Endothelial cell of umbilical vein (primary cell): ENCODE results near the gene LCAT. TPM values are rescaled to one million over a fixed set of nuclear protein-coding genes. Genes with fewer than 3 reads are reported as not detected.

Source experiments
- BruUV-seq: library from RNA; stranded (reverse); fragments of 400-500 nt; replicated peaks from 2 replicates; lab custom pipeline; 2021; lab: Mats Ljungman, UMichigan
- CTCF ChIA-PET: fragments of 300-600, 350-600 bp; sonication (Branson Sonifier 250); formaldehyde crosslinking; loops from one replicate; lab custom pipeline; 2021; ENCODE audit warnings: antibody characterized with exemption, inconsistent platforms; lab: Charles Lee
- POLR2A ChIA-PET: fragments of 300-600, 350-600 bp; sonication (Branson Sonifier 250); formaldehyde crosslinking; loops from one replicate; lab custom pipeline; 2021; ENCODE audit warnings: antibody characterized with exemption, inconsistent platforms; lab: Charles Lee
- DNase-seq: peaks from one replicate; pipeline ENCODE4 v3.0.0-alpha.2; 2011; ENCODE audit warnings: low read depth, low spot score
- FAIRE-seq: peaks from 2 replicates; lab custom pipeline; 2011; peaks lifted over from hg19 to GRCh38; lab: Jason Lieb, UNC
- H2AFZ ChIP-seq: 2 replicates; pipeline ENCODE4 v1.6.0; 2012; ENCODE audit warnings: low read depth, low read length, control low read depth, inconsistent platforms
- H3K27ac ChIP-seq: 2 replicates; pipeline ENCODE4 v1.5.1; 2011; ENCODE audit warnings: low read depth, mild to moderate bottlenecking, control low read depth, low read length, moderate library complexity; ENCODE audit not compliant: insufficient read depth
- H3K27me3 ChIP-seq, 2 experiments: 2 replicates each; pipeline versions ENCODE4 v1.6.0 to v1.6.1; 2011; ENCODE audit warnings: low read length in 2 of 2, mixed read lengths in 1 of 2; ENCODE audit not compliant: control insufficient read depth in 2 of 2, insufficient read depth in 2 of 2
- H3K36me3 ChIP-seq, 2 experiments: 2 replicates in 1 of 2; 3 replicates in 1 of 2; pipeline ENCODE4 v1.5.1; 2011; ENCODE audit warnings: low read length in 2 of 2, mild to moderate bottlenecking in 1 of 2, moderate library complexity in 1 of 2; ENCODE audit not compliant: control insufficient read depth in 2 of 2, insufficient read depth in 2 of 2; ENCODE audit errors: extremely low read depth in 1 of 2
- H3K4me1 ChIP-seq: 3 replicates; pipeline ENCODE4 v1.5.1; 2011; ENCODE audit warnings: mild to moderate bottlenecking, low read length; ENCODE audit not compliant: control insufficient read depth, insufficient read depth; ENCODE audit errors: extremely low read depth
- H3K4me2 ChIP-seq: 2 replicates; pipeline ENCODE4 v1.6.1; 2011; ENCODE audit warnings: low read length, control low read depth, mixed read lengths; ENCODE audit not compliant: insufficient read depth
- H3K4me3 ChIP-seq, 3 experiments: fragments of 200-600 bp in 1 of 3; sonication (generic), shearing (Covaris generic) in 1 of 3; replicated peaks in 1 of 3; 2 replicates each; pipeline ENCODE4 v1.5.1; 2011 to 2016; ENCODE audit warnings: control low read depth in 3 of 3, low read length in 3 of 3, mild to moderate bottlenecking in 2 of 3, inconsistent platforms in 1 of 3, low read depth in 1 of 3, moderate library complexity in 1 of 3; ENCODE audit not compliant: insufficient read depth in 1 of 3
- H3K79me2 ChIP-seq: 2 replicates; pipeline ENCODE4 v1.6.0; 2012; ENCODE audit warnings: low read length, inconsistent platforms; ENCODE audit not compliant: control insufficient read depth, insufficient read depth
- H3K9ac ChIP-seq: replicated peaks from 2 replicates; pipeline ENCODE3; 2011; ENCODE audit warnings: low read length, control low read depth; ENCODE audit not compliant: insufficient read depth; ENCODE audit errors: extremely low read depth
- H3K9me1 ChIP-seq: replicated peaks from 3 replicates; pipeline ENCODE4 v1.6.0; 2011; ENCODE audit warnings: mild to moderate bottlenecking, low read length; ENCODE audit not compliant: control insufficient read depth, insufficient read depth; ENCODE audit errors: extremely low read depth
- H3K9me3 ChIP-seq: replicated peaks from 2 replicates; pipeline ENCODE4 v1.5.1; 2012; ENCODE audit warnings: low read length, inconsistent platforms; ENCODE audit not compliant: control insufficient read depth, insufficient read depth
- H4K20me1 ChIP-seq: replicated peaks from 2 replicates; pipeline ENCODE3; 2011; ENCODE audit warnings: mild to moderate bottlenecking, low read length; ENCODE audit not compliant: control insufficient read depth, insufficient read depth; ENCODE audit errors: extremely low read depth
- EZH2 ChIP-seq: IDR thresholded peaks from 2 replicates; pipeline ENCODE4 v1.6.1; 2012; ENCODE audit warnings: borderline replicate concordance, low read depth, mild to moderate bottlenecking, moderate library complexity, low read length, inconsistent platforms; ENCODE audit not compliant: severe bottlenecking
- MAX ChIP-seq: IDR thresholded peaks from 2 replicates; pipeline ENCODE4 v1.6.1; 2011; ENCODE audit not compliant: insufficient read depth, insufficient read length
- POLR2AphosphoS5 ChIP-seq: IDR thresholded peaks from 2 replicates; pipeline ENCODE4 v1.6.1; 2012; ENCODE audit warnings: low read depth, mild to moderate bottlenecking, control low read depth, low read length, moderate library complexity; ENCODE audit not compliant: insufficient read depth
- dilution Hi-C: fragments of 300-500 bp; cut with MboI; formaldehyde crosslinking; loops from one replicate; pipeline ENCODE4 v1.15.0; 2019; ENCODE audit warnings: low sequenced_read_pairs; ENCODE audit not compliant: extremely low pct_ligation_motif_present
- intact Hi-C: fragments of 100-400 bp; cut with micrococcal nuclease; formaldehyde crosslinking; loops from one replicate; pipeline ENCODE4 v1.10.0; 2022
- polyA plus RNA-seq, 4 experiments: library from polyadenylated mRNA; depleted of rRNA in 3 of 4; stranded (reverse) in 3 of 4; unstranded in 1 of 4; fragments of >200 nt; gene quantifications; 2 replicates each; pipeline versions ENCODE4 v1.2.1 to v1.2.3, GENCODE V29; 2011 to 2012; ENCODE audit warnings: missing spikeins in 1 of 4
- total RNA-seq: library from RNA; stranded (reverse); gene quantifications from 2 replicates; pipeline ENCODE4 v1.2.3, GENCODE V29; 2021
- TF ChIP-seq, protein P1 (sequence below), 2 donors: IDR thresholded peaks; 1 replicate in 1 of 2; 2 replicates in 1 of 2; pipeline ENCODE4 v1.5.1; 2011; ENCODE audit warnings: low read length in 2 of 2, mild to moderate bottlenecking in 2 of 2, moderate library complexity in 2 of 2, control low read depth in 1 of 2, inconsistent platforms in 1 of 2, low read depth in 1 of 2; ENCODE audit not compliant: insufficient read depth in 1 of 2; ENCODE audit errors: extremely low read depth in 1 of 2

The LCAT gene
- total and polyA plus RNA-seq, 2 donors (not counting 3 experiments of a cell fraction or from before 2014, with no cell fraction given) = 22.6 to 46.1 TPM

DNA sequence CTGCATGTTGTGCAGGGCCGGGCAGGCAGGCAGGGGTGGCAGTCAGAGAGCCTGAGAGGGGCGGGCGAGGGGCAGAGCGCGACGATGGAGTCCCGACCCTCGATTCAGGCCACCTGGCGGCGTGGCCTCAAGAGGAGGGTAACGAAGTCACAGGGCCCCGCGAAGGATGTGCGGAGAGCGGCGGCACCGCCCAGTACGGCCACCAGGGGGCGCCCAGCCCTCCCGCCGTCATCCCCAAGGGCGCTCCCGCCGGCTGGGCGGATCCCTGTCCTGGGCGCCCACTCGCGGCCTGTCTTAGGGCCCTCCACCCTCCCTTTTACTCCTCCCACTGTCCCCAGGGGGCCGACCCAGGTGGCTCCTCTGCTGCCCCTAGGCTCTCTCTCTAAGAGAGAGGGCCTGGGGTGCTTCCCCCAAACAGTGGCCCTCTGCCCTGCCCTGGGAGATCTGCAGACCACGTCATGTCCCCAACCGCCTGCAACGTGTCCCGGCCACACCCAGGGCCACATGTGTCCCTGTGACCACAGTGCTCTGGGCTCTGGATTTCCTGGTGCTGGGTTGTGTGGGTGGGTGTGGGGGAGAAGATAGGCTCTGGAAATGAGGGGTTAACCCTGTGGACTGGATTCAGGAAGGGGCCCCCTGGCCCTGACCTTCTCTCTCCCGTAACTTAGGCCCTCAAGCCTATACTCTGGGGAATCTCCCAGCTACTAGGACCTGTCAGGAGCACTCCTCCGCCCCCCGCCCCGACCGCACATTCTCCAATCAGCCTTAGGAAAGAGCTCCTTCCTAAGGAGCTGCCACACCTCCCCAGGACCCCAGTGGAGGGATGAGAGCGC, 49.5 kb upstream of the LCAT start:
- no peaks in the 10 kb centered on the region for H4K20me1 ChIP-seq
- peak overlapping the region; percentile 22 for H3K9ac ChIP-seq
- dilution Hi-C loops (no loop called here), intact Hi-C loops (loop anchor here (1.0 kb wide), 4 partner anchors 30 to 236 kb away; partner anchors contain the start of genes DDX28 and DUS2)
- H3K9me3 ChIP-seq = no peaks in the 10 kb centered on the region
- H3K36me3 ChIP-seq = no peaks in the 10 kb centered on the region
- peak overlapping the region; percentile 27 for H3K4me2 ChIP-seq
- POLR2A ChIA-PET = no interaction called here
- CTCF ChIA-PET = interaction anchor here (0.6 to 4.6 kb wide), 13 partner anchors 9 to 237 kb away, joined by 3 to 47 read pairs (median 4); no protein-coding TSS in a partner anchor
- no peaks in the 10 kb centered on the region for H3K79me2 ChIP-seq
- H3K4me1 ChIP-seq = peaks cover 4% of the 10 kb centered on the region
- H2AFZ ChIP-seq = peak overlapping the region; percentile 96
- peak overlapping the region; percentile 9 for H3K27ac ChIP-seq
- H3K9me1 ChIP-seq = no peaks in the 10 kb centered on the region
- H3K4me3 ChIP-seq = no peak overlapping the region
- H3K27me3 ChIP-seq = no peaks in the 10 kb centered on the region
- TF ChIP-seq, protein P1, sequence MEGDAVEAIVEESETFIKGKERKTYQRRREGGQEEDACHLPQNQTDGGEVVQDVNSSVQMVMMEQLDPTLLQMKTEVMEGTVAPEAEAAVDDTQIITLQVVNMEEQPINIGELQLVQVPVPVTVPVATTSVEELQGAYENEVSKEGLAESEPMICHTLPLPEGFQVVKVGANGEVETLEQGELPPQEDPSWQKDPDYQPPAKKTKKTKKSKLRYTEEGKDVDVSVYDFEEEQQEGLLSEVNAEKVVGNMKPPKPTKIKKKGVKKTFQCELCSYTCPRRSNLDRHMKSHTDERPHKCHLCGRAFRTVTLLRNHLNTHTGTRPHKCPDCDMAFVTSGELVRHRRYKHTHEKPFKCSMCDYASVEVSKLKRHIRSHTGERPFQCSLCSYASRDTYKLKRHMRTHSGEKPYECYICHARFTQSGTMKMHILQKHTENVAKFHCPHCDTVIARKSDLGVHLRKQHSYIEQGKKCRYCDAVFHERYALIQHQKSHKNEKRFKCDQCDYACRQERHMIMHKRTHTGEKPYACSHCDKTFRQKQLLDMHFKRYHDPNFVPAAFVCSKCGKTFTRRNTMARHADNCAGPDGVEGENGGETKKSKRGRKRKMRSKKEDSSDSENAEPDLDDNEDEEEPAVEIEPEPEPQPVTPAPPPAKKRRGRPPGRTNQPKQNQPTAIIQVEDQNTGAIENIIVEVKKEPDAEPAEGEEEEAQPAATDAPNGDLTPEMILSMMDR (IDR thresholded peaks at IDR 0.05; ENCODE audit: extremely low read depth in 1 of 2, insufficient read depth in 1 of 2, low read depth in 1 of 2, low read length in 2 of 2) = peak; percentile 99
- TF ChIP-seq POLR2AphosphoS5 = peak; percentile 25
- TF ChIP-seq MAX = no peak
- TF ChIP-seq EZH2 = no peak
- DNase-seq = peak; percentile 71
- BruUV-seq = no TSS peak
- peak; percentile 67 for FAIRE-seq
